ENCODE results near the gene CRYGS.

The CRYGS gene

GRCh38 chr3:186583831-186584230 lies 39.7 kb upstream of the CRYGS start:
- no peaks in the 10 kb centered on the region for H3K27me3 ChIP-seq (ENCODE audit: insufficient read depth, poor library complexity, severe bottlenecking)
- ATAC-seq (ENCODE audit: low read depth) (no peak), DNase-seq (ENCODE audit: low spot score) (no peak)
- no peak overlapping the region for H3K4me3 ChIP-seq (ENCODE audit: severe bottlenecking)
- H3K27ac ChIP-seq (ENCODE audit: poor library complexity, severe bottlenecking), result no peak overlapping the region
- no peaks in the 10 kb centered on the region for H3K9me3 ChIP-seq (ENCODE audit: severe bottlenecking)
- H3K4me1 ChIP-seq (ENCODE audit: insufficient read depth, poor library complexity, severe bottlenecking), result peaks cover 8% of the 10 kb centered on the region
- peaks cover 75% of the 10 kb centered on the region for H3K36me3 ChIP-seq (ENCODE audit: low read depth)
- TF ChIP-seq, protein P1, sequence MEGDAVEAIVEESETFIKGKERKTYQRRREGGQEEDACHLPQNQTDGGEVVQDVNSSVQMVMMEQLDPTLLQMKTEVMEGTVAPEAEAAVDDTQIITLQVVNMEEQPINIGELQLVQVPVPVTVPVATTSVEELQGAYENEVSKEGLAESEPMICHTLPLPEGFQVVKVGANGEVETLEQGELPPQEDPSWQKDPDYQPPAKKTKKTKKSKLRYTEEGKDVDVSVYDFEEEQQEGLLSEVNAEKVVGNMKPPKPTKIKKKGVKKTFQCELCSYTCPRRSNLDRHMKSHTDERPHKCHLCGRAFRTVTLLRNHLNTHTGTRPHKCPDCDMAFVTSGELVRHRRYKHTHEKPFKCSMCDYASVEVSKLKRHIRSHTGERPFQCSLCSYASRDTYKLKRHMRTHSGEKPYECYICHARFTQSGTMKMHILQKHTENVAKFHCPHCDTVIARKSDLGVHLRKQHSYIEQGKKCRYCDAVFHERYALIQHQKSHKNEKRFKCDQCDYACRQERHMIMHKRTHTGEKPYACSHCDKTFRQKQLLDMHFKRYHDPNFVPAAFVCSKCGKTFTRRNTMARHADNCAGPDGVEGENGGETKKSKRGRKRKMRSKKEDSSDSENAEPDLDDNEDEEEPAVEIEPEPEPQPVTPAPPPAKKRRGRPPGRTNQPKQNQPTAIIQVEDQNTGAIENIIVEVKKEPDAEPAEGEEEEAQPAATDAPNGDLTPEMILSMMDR (IDR thresholded peaks at IDR 0.05; ENCODE audit: poor library complexity, severe bottlenecking), result no peak

DNA sequence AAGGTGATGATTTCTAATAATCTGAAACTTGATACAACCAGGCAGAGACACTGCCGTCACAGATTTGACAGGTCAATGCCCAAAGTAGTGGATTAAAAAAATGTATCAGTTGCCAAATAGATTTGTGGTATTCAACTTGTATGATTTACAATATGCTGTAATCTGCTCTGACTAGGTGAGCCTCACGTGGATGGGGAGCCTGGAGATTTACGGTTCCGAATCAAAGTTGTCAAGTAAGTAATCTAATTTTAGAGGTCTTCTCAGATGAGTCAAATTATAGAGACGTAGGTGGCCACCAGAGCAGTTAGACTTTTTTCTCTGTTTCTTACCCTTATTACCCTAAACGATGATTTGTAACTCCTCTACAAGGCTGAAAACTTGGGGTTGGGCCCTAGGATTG lies 38.4 kb upstream of the CRYGS start:
- H3K27me3 ChIP-seq (ENCODE audit: insufficient read depth, poor library complexity, severe bottlenecking), result no peaks in the 10 kb centered on the region
- H3K4me1 ChIP-seq (ENCODE audit: insufficient read depth, poor library complexity, severe bottlenecking), result no peaks in the 10 kb centered on the region
- H3K9me3 ChIP-seq (ENCODE audit: severe bottlenecking), result no peaks in the 10 kb centered on the region
- ATAC-seq (ENCODE audit: low read depth) (no peak), DNase-seq (ENCODE audit: low spot score) (no peak)
- no peak overlapping the region for H3K4me3 ChIP-seq (ENCODE audit: severe bottlenecking)
- peaks cover 88% of the 10 kb centered on the region for H3K36me3 ChIP-seq (ENCODE audit: low read depth)
- no peak overlapping the region for H3K27ac ChIP-seq (ENCODE audit: poor library complexity, severe bottlenecking)
- TF ChIP-seq, protein P1 (IDR thresholded peaks at IDR 0.05; ENCODE audit: poor library complexity, severe bottlenecking), result no peak

- Histone ChIP-seq H3K4me1 (ENCODE audit: insufficient read depth, poor library complexity, severe bottlenecking) (no peaks in the 10 kb centered on the region), H3K4me3 (ENCODE audit: severe bottlenecking) (no peak overlapping the region), H3K9me3 (ENCODE audit: severe bottlenecking) (no peaks in the 10 kb centered on the region), H3K27me3 (ENCODE audit: insufficient read depth, poor library complexity, severe bottlenecking) (no peaks in the 10 kb centered on the region), H3K27ac (ENCODE audit: poor library complexity, severe bottlenecking) (no peak overlapping the region), H3K36me3 (ENCODE audit: low read depth) (peaks cover 99% of the 10 kb centered on the region)
- no peak for ATAC-seq (ENCODE audit: low read depth)
- TF ChIP-seq, protein P1 (IDR thresholded peaks at IDR 0.05; ENCODE audit: poor library complexity, severe bottlenecking), result no peak
- no peak for DNase-seq (ENCODE audit: low spot score)
These were observed 36.6 kb upstream of the CRYGS start for GRCh38 chr3:186580785-186581184.

DNA sequence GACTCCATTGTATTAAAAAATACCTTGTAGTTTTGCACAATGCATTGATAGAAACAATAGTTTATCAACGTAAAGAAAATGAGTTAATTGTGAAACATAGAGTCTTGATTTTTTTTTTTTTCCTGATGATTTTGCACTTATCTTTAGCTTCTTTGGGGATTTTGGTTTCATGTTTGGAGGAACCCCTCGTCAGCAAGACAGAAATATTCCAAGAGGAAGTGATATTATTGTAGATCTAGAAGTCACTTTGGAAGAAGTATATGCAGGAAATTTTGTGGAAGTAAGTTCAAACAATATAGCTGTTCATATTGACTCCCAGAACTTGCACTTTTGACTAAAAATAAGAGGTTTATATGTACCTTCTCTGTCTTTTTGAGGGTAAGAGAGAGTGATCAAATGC lies 33.3 kb upstream of the CRYGS start:
- Histone ChIP-seq H3K36me3 (ENCODE audit: low read depth) (peaks cover 100% of the 10 kb centered on the region), H3K27ac (ENCODE audit: poor library complexity, severe bottlenecking) (no peak overlapping the region), H3K27me3 (ENCODE audit: insufficient read depth, poor library complexity, severe bottlenecking) (no peaks in the 10 kb centered on the region), H3K9me3 (ENCODE audit: severe bottlenecking) (no peaks in the 10 kb centered on the region), H3K4me3 (ENCODE audit: severe bottlenecking) (no peak overlapping the region), H3K4me1 (ENCODE audit: insufficient read depth, poor library complexity, severe bottlenecking) (peaks cover 4% of the 10 kb centered on the region)
- DNase-seq (ENCODE audit: low spot score) (no peak), ATAC-seq (ENCODE audit: low read depth) (no peak)
- TF ChIP-seq, protein P1 (IDR thresholded peaks at IDR 0.05; ENCODE audit: poor library complexity, severe bottlenecking), result no peak

GRCh38 chr3:186571644-186572013 lies 27.4 kb upstream of the CRYGS start:
- TF ChIP-seq, protein P1 (IDR thresholded peaks at IDR 0.05; ENCODE audit: poor library complexity, severe bottlenecking), result no peak
- peaks cover 50% of the 10 kb centered on the region for H3K36me3 ChIP-seq (ENCODE audit: low read depth)
- H3K4me3 ChIP-seq (ENCODE audit: severe bottlenecking), result peak overlapping the region; percentile 97
- no peaks in the 10 kb centered on the region for H3K27me3 ChIP-seq (ENCODE audit: insufficient read depth, poor library complexity, severe bottlenecking)
- no peaks in the 10 kb centered on the region for H3K9me3 ChIP-seq (ENCODE audit: severe bottlenecking)
- no peak for ATAC-seq (ENCODE audit: low read depth)
- no peak for DNase-seq (ENCODE audit: low spot score)
- H3K4me1 ChIP-seq (ENCODE audit: insufficient read depth, poor library complexity, severe bottlenecking), result peaks cover 11% of the 10 kb centered on the region
- no peak overlapping the region for H3K27ac ChIP-seq (ENCODE audit: poor library complexity, severe bottlenecking)

Data from RWPE2 (cell line).